ENCODE data around the gene CGB3.
"Not testable (repeated sequence)": the region's sequence is repeated elsewhere in the genome, so short reads cannot be mapped to it uniquely, and the experiment has no call there.

DNA sequence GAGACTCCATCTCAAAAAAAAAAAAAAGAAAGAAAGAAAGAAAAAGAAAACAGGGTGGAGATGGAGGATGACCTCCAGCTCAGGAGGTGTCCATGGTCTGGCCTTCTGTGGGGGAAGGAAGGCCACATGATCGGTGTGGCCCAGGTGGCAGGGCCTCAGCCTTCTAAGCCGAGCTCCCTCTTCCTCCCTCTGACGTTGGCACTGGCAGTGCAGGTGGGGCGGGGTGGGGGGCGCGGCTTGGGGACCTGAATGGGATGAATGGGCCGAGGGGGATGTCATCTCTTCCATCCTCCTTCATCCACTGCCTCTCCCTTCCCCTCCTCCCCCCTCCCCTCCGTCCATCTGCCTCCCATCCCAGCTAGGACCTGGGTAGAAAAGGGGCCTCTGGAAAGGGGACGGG lies 15.6 kb upstream of the CGB3 start:
- TF ChIP-seq, protein P1, sequence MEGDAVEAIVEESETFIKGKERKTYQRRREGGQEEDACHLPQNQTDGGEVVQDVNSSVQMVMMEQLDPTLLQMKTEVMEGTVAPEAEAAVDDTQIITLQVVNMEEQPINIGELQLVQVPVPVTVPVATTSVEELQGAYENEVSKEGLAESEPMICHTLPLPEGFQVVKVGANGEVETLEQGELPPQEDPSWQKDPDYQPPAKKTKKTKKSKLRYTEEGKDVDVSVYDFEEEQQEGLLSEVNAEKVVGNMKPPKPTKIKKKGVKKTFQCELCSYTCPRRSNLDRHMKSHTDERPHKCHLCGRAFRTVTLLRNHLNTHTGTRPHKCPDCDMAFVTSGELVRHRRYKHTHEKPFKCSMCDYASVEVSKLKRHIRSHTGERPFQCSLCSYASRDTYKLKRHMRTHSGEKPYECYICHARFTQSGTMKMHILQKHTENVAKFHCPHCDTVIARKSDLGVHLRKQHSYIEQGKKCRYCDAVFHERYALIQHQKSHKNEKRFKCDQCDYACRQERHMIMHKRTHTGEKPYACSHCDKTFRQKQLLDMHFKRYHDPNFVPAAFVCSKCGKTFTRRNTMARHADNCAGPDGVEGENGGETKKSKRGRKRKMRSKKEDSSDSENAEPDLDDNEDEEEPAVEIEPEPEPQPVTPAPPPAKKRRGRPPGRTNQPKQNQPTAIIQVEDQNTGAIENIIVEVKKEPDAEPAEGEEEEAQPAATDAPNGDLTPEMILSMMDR (IDR thresholded peaks at IDR 0.05): not testable (repeated sequence)
- not testable (repeated sequence) for TF ChIP-seq POLR2A (IDR thresholded peaks at IDR 0.05)

Measured in tibial nerve (tissue), 3 donors.